Glutamatergic neuron (in vitro differentiated cells): Measurements from ENCODE around the gene TMPRSS13. TPM values are rescaled to one million over a fixed set of nuclear protein-coding genes. Genes with fewer than 3 reads are reported as not detected.

Experiments
- DNase-seq: peaks from one replicate; pipeline ENCODE4 v3.0.0; 2022
- H3K27ac Mint-ChIP-seq: one replicate; pipeline ENCODE4 v1.8.0; 2020; ENCODE audit warnings: mild to moderate bottlenecking, mixed read lengths, inconsistent platforms; ENCODE audit not compliant: unreplicated experiment
- H3K27me3 Mint-ChIP-seq: one replicate; pipeline ENCODE4 v1.8.0; 2020; ENCODE audit warnings: mild to moderate bottlenecking, moderate library complexity, mixed read lengths, inconsistent platforms; ENCODE audit not compliant: unreplicated experiment
- H3K36me3 Mint-ChIP-seq: one replicate; pipeline ENCODE4 v1.8.0; 2020; ENCODE audit warnings: mild to moderate bottlenecking, mixed read lengths, inconsistent platforms; ENCODE audit not compliant: unreplicated experiment
- H3K4me1 Mint-ChIP-seq: one replicate; pipeline ENCODE4 v1.8.0; 2020; ENCODE audit warnings: mild to moderate bottlenecking, low read depth, mixed read lengths, inconsistent platforms; ENCODE audit not compliant: unreplicated experiment
- H3K4me3 Mint-ChIP-seq: one replicate; pipeline ENCODE4 v1.8.0; 2020; ENCODE audit warnings: mild to moderate bottlenecking, mixed read lengths, inconsistent platforms; ENCODE audit not compliant: unreplicated experiment
- H3K9me3 Mint-ChIP-seq: one replicate; pipeline ENCODE4 v1.8.0; 2020; ENCODE audit warnings: mild to moderate bottlenecking, moderate library complexity, mixed read lengths, inconsistent platforms; ENCODE audit not compliant: unreplicated experiment
- CTCF ChIP-seq: fragments of 200-600 bp; sonication (generic); IDR thresholded peaks from one replicate; pipeline ENCODE4 v1.5.0; 2021; ENCODE audit not compliant: partially characterized antibody, unreplicated experiment
- total RNA-seq: library from RNA; stranded (reverse); fragmentation: NEBNext Ultra II Directional; extraction: Animal tissue kit (Norgen Biotek cat#: 25700); gene quantifications from one replicate; pipeline ENCODE4 v1.2.1, GENCODE V29; 2021; ENCODE audit not compliant: unreplicated experiment

Gene TMPRSS13
- total RNA-seq, 1 donor from 2014 or later: 0.32 TPM

DNA sequence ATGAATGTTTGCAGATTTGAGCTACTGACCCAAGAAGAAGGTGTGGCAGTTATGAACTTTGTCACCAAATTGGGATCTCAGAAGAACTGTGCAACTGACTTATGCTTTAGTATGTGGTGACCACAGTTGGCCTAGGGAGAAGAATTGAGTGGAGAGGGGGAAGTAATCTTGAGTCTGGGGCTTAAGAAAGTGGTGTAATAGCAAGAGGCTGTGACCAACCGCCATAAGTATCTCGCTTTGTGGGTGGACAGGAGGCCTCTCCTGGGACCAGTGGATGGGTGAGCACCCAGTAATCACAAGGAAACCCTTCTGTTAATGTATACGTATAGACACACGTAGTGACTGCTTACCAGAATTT is 44.3 kb upstream of the TMPRSS13 start:
- H3K9me3 Mint-ChIP-seq: no peaks in the 10 kb centered on the region
- H3K27me3 Mint-ChIP-seq: no peaks in the 10 kb centered on the region
- TF ChIP-seq CTCF: no peak
- H3K4me3 Mint-ChIP-seq: no peak overlapping the region
- no peaks in the 10 kb centered on the region for H3K4me1 Mint-ChIP-seq
- peaks cover 5% of the 10 kb centered on the region for H3K36me3 Mint-ChIP-seq
- no peak for DNase-seq
- no peak overlapping the region for H3K27ac Mint-ChIP-seq

DNA sequence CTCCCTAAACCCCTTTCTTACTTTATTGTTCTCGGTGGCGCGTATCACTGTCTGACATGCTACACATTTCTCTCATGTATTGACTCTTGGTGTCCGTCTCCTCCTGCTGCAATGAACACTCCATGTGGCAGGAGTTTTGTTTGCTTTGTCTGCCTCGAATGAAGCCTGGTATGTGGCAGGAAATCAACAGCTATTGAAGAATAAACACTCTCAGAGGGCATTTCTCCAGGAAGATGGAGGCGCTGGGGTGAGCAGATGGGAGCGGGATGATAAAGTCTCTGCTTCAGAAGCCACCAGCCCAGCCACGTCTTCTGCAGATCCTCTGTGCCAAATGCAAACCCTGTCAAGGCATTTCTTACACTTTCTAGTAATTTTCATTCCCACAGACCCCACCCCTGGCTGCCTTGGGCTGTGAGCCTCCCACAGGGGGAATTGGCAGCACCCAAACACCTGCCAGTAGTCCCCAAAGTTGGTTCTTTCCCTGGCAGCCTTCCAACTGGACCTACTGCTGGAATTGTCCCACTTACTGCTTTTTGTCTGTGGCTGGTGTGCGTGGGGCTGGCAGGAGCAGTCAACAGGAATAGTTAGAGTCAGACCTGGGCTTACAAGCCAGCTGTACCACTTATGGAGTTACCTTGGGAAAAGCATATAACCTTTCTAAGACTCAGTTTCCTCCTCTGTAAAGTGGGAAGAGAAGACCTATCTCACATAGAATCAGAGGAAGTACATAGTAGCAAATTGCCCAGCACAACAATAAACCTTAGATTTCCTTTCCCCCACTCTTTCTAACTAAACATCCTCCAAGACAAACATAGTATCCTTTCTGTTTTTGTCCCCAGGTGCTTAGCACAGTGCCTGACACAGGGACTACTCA is 43.7 kb upstream of the TMPRSS13 start:
- Mint-ChIP-seq H3K9me3 (no peaks in the 10 kb centered on the region), H3K27ac (no peak overlapping the region), H3K27me3 (no peaks in the 10 kb centered on the region), H3K4me1 (no peaks in the 10 kb centered on the region), H3K4me3 (no peak overlapping the region), H3K36me3 (peaks cover 5% of the 10 kb centered on the region)
- DNase-seq: no peak
- no peak for TF ChIP-seq CTCF

GRCh38 chr11:117972044-117972443 is 42.8 kb upstream of the TMPRSS13 start:
- no peak for TF ChIP-seq CTCF
- H3K4me1 Mint-ChIP-seq: no peaks in the 10 kb centered on the region
- peaks cover 3% of the 10 kb centered on the region for H3K36me3 Mint-ChIP-seq
- no peaks in the 10 kb centered on the region for H3K27me3 Mint-ChIP-seq
- no peak overlapping the region for H3K27ac Mint-ChIP-seq
- H3K4me3 Mint-ChIP-seq: no peak overlapping the region
- H3K9me3 Mint-ChIP-seq: no peaks in the 10 kb centered on the region
- DNase-seq: no peak

- no peak overlapping the region for H3K4me3 Mint-ChIP-seq
- no peaks in the 10 kb centered on the region for H3K27me3 Mint-ChIP-seq
- TF ChIP-seq CTCF: no peak
- no peak overlapping the region for H3K27ac Mint-ChIP-seq
- no peaks in the 10 kb centered on the region for H3K36me3 Mint-ChIP-seq
- DNase-seq: no peak
- H3K9me3 Mint-ChIP-seq: no peaks in the 10 kb centered on the region
- H3K4me1 Mint-ChIP-seq: no peaks in the 10 kb centered on the region
Observed at GRCh38 chr11:117970400-117971024, 41.3 kb upstream of the TMPRSS13 start.
